ENCODE data around the gene TAOK2. TPM values are rescaled to one million over a fixed set of nuclear protein-coding genes. Genes with fewer than 3 reads are reported as not detected.
A peak's percentile ranks its signal among the peaks of the same experiment; 100 is the strongest.
"Not testable (repeated sequence)": the region's sequence is repeated elsewhere in the genome, so short reads cannot be mapped to it uniquely, and the experiment has no call there.

TAOK2 gene
- total RNA-seq, 1 donor: 44.6 TPM

DNA sequence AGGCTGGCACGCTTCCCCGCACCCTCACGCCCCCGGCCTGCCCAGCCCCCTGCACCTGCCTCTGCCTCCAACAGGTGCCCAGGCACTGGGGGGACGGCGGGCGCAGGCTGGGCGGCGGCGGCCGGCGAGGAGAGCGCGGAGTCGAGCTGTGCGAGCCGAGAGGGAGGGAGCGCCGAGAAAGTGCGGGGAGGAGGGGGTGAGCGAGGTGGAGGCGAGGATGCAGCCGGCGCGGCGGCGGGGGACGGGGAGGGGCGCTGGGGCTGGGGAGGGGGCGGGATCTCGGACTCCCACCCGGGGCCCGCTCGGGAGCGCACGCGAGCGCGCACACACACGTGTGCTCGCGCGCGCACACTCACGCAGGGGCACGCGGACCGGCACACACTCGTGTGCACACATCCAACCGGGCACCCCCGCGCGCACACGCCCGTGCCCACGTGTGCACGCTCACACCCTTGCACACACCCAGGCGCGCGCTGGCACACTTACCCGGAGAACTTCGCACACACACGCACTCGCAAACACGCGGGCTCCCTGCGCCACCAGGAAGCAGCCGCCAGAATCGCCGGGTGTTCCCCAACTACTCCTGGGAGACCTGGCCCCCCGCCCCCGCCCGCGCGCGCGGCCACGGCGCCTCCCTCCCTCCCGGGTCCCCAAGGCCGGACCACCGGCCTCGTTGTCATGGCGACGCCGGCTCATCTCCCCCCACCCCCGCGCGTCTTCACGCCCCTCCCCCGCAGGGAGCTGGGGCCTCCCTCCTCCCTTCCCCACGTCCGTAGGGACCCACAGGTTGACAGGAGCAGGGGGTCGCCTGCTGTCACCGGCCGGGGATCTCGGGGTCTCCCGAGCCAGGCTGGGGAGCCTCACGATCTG is 37.4 kb downstream of the TAOK2 start, which contains the start of gene DOC2A:
TSS of gene DOC2A (minus strand) at position 184 of the 870 bp plus-strand sequence. CDS start 805 bp downstream, outside the sequence.
- H3K4me3 ChIP-seq (ENCODE audit: low read depth, low read length): peak within 1 kb of the TSS; percentile 62
- no peak for DNase-seq (ENCODE audit: low read depth)
- TF ChIP-seq, protein P1, sequence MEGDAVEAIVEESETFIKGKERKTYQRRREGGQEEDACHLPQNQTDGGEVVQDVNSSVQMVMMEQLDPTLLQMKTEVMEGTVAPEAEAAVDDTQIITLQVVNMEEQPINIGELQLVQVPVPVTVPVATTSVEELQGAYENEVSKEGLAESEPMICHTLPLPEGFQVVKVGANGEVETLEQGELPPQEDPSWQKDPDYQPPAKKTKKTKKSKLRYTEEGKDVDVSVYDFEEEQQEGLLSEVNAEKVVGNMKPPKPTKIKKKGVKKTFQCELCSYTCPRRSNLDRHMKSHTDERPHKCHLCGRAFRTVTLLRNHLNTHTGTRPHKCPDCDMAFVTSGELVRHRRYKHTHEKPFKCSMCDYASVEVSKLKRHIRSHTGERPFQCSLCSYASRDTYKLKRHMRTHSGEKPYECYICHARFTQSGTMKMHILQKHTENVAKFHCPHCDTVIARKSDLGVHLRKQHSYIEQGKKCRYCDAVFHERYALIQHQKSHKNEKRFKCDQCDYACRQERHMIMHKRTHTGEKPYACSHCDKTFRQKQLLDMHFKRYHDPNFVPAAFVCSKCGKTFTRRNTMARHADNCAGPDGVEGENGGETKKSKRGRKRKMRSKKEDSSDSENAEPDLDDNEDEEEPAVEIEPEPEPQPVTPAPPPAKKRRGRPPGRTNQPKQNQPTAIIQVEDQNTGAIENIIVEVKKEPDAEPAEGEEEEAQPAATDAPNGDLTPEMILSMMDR (IDR thresholded peaks at IDR 0.05; ENCODE audit: insufficient read depth, low read length): no peak

DNA sequence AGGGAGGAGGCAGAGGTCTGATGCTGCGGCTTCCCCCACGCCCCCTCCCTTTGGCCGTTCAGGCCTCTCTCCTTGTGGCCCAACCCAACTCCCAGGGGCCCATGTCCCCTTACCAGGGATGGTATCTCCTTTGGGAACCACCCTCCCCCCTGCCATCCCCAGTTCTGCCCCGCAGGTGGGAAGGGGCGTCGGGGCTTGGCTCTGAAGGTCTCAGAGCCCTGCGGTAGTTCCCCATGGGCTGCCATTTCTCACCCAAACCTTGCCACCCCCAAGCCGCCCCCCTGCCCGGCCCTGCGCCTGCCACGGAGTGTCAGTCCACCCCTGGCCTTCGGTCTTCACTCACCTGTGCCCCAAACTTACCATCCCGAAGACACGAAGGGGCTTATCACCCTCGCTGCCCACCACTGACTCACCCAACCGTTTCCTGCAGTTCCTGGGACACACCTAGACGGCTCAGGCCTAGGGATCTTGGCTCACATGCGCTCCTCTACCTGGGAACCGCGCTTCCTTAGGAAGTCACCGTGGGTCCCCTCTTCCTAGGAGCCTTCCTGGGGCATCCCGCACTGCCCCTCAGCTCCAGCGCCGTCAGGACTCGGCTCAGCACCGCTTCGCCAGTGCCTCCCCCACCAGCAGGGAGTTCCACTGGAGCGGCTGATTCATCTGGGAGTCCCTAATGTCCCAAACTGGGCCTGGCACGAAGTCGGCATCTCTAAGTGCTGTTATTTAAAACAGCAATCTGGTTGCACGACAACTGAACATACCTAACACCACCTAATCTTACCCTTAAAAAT is 38.2 kb downstream of the TAOK2 start:
- no peak overlapping the region for H3K4me3 ChIP-seq (ENCODE audit: low read depth, low read length)
- no peak for DNase-seq (ENCODE audit: low read depth)
- TF ChIP-seq, protein P1 (IDR thresholded peaks at IDR 0.05; ENCODE audit: insufficient read depth, low read length): no peak

DNA sequence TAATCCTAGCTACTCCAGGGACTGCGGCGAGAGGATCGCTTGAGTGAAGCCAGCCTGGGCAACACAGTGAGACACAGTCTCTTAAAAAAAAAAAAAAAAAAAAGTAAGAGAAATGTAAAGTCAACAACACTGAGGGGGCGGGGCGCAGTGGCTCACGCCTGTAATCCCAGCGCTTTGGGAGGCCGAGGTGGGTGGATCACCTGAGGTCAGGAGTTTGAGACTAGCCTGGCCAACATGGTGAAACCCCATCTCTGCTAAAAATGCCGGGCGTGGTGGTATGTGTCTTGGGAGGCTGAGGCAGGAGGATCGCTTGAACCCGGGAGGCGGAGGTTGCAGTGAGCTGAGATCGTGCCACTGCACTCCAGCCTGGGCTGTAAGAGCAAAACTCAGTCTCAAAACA is 38.9 kb downstream of the TAOK2 start:
- not testable (repeated sequence) for H3K4me3 ChIP-seq (ENCODE audit: low read depth, low read length); DNase-seq (ENCODE audit: low read depth)

DNA sequence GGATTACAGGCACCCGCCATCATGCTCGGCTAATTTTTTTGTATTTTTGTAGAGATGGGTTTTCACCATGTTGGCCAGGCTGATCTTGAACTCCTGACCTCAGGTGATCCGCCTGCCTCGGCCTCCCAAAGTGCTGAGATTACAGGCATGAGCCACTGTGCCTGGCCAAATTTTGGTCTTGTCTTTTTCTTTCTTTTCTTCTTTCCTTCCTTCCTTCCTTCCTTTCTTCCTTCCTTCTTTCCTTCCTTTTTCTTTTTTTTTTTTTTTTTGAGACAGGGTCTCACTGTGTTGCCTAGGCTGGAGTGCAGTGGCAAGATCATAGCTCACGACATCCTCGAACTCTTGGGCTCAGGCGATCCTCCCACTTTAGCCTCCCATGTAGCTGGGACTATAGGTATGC is 41.8 kb downstream of the TAOK2 start:
- DNase-seq (ENCODE audit: low read depth); H3K4me3 ChIP-seq (ENCODE audit: low read depth, low read length): not testable (repeated sequence)

DNA sequence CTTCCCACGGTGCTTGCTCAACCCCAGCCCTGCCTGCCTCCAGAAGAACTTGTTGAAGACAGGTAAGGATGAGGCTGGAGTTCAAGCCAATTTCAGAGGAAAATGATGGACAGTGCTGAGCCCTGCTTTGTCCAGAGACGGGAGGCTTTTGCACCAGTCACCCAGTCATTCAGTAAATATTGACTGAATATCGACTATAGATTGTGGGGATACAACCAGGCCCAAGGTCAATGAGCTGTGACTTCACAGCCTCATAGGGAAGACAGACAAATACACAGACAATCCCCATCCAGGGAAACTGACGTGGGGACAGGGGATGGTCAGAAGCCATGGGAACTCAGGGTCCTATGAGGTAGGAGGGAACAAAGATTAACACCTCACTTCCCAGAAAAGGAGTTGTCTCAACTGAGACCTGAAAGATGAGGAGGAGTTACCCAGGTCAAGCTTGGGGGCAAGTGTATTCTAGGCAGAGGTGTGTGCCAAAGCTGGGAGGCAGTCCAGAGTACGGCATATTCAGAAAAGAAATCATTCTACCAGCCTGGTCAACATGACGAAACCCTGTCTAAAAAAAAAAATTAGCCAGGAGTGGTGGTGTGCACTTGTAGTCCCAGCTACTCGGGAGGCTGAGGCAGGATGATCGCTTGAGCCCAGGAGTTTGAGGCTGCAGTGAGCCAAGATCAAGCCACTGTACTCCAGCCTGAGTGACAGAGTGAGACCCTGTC is 43.0 kb downstream of the TAOK2 start:
- TF ChIP-seq, protein P1 (IDR thresholded peaks at IDR 0.05; ENCODE audit: insufficient read depth, low read length): no peak
- no peak for DNase-seq (ENCODE audit: low read depth)
- H3K4me3 ChIP-seq (ENCODE audit: low read depth, low read length): no peak overlapping the region

DNA sequence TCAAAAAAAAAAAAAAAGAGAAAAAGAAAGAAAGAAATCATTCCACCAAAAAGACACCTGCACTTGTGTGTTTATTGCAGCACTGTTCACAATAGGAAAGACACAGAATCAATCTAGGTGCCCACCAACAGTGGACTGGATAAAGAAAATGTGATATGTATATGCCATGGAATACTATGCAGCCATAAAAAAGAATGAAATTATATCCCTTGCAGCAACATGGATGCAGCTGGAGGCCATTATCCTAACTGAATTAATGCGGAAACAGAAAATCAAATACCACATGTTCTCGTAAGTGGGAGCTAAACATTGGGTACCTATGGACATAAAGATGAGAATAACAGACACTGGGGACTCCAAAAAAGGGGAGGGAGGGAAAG is 43.6 kb downstream of the TAOK2 start:
- H3K4me3 ChIP-seq (ENCODE audit: low read depth, low read length): no peak overlapping the region
- TF ChIP-seq, protein P1 (IDR thresholded peaks at IDR 0.05; ENCODE audit: insufficient read depth, low read length): no peak
- no peak for DNase-seq (ENCODE audit: low read depth)

DNA sequence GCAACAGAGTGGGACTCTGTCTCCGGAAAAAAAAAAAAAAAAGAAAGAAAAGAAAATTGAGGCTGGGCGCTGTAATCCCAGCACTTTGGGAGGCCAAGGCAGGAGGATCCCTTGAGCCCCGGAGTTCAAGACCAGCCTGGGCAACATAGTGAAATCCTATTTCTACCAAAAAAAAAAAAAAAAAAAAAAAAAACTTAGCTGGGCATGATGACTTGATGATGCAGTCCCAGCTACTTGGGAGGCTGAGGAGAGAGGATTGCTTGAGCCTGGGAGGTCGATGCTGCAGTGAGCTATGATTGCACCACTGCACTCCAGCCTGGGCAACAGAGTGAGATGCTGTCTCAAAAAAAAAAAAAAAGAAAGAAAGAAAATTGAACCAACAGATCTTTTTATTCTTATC is 44.3 kb downstream of the TAOK2 start:
- H3K4me3 ChIP-seq (ENCODE audit: low read depth, low read length); DNase-seq (ENCODE audit: low read depth): not testable (repeated sequence)

DNA sequence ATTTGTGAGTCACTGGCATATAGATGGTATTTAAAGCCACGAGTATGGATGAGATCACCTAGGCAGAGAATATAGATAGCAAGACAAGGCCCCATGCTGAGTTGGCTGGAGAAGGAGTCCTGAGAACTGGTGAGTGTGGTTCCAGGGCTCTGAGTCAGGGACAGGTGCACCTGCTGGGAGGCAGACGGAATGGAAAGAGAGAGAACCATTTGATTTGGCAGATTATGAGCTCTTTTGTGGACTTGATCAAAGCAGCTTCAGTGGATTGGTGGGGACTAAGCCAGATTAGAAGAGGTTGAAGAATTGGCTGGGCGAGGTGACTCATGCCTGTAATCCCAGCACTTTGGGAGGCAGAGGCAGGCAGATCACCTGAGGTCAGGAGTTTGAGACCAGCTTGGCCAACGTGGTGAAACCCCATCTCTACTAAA is 45.1 kb downstream of the TAOK2 start:
- TF ChIP-seq, protein P1 (IDR thresholded peaks at IDR 0.05; ENCODE audit: insufficient read depth, low read length): no peak
- no peak for DNase-seq (ENCODE audit: low read depth)
- no peak overlapping the region for H3K4me3 ChIP-seq (ENCODE audit: low read depth, low read length)
